ENCODE measurements around the gene CDH23. TPM values are rescaled to one million over a fixed set of nuclear protein-coding genes. Genes with fewer than 3 reads are reported as not detected.

The CDH23 gene
- total RNA-seq, 1 experiment from 2014 or later = 0.07 TPM

DNA sequence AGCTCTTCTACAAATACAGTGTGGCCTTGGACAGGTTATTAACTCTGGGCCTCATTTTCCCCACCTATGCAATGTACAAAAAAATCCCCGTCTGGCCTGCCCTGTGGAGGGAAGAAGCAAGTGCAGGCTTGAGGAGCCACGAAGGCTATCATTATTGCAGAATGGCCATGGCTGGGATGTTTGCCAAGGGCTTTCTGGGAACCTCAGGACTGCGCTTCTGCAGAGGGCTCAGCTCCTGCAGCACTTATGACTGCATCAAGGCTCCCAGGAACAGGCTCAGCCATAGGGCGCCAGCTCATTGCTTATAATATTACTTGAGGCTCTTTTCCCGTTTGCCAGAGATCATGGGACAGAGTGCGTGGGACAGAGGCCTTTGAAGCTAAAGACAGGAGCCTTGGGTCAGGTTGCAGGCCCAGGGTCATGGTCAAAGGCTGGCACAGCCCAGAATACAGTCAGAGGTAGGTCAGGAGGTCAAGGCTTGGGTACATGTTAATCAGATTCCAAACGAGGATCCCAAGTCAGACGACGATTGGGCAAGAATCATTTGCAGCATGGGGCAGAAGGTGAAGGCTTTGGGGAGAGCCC lies 343.4 kb downstream of the CDH23 start:
- no peak for TF ChIP-seq CTCF (IDR thresholded peaks at IDR 0.05; ENCODE audit: unreplicated experiment)
- intact Hi-C loops (cut with micrococcal nuclease; ENCODE audit: unreplicated experiment) = no loop called here
- BruUV-seq (replicated peaks) = no TSS peak
- DNase-seq = no peak
- H3K36me3 Mint-ChIP-seq (ENCODE audit: insufficient read depth, unreplicated experiment) = peaks cover 3% of the 10 kb centered on the region
- no peak overlapping the region for H3K4me3 Mint-ChIP-seq (ENCODE audit: low read depth, unreplicated experiment)
- no peaks in the 10 kb centered on the region for H3K27me3 Mint-ChIP-seq (ENCODE audit: unreplicated experiment)
- no peak overlapping the region for H3K27ac Mint-ChIP-seq (ENCODE audit: unreplicated experiment)
- H3K9me3 Mint-ChIP-seq (ENCODE audit: low read depth, unreplicated experiment) = no peaks in the 10 kb centered on the region
- CTCF ChIA-PET = no interaction called here
- H3K4me1 Mint-ChIP-seq (ENCODE audit: low read depth, unreplicated experiment) = peaks cover 36% of the 10 kb centered on the region

DNA sequence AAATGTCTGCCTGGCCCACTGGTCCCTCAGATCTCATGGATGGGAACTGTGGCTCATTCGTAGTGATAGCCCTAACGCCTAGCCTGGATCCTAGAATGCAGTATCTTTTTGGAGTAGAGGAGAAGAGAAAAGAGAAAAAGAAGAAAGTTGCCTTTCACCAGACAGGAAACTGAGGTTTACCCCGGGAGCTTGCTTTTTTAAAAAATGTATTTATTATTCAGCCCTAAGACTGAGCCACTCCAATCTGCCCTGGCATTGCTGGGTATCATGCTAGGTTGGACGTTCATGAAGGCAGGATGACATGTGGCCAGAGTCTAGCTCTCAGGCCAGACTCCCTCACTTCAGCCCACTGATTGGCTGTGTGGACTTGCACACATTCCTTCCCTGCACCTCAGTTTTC lies 344.3 kb downstream of the CDH23 start:
- DNase-seq = no peak
- H3K36me3 Mint-ChIP-seq (ENCODE audit: insufficient read depth, unreplicated experiment) = peaks cover 4% of the 10 kb centered on the region
- no peak overlapping the region for H3K27ac Mint-ChIP-seq (ENCODE audit: unreplicated experiment)
- peaks cover 41% of the 10 kb centered on the region for H3K4me1 Mint-ChIP-seq (ENCODE audit: low read depth, unreplicated experiment)
- BruUV-seq (replicated peaks) = no TSS peak
- H3K27me3 Mint-ChIP-seq (ENCODE audit: unreplicated experiment) = no peaks in the 10 kb centered on the region
- no peak overlapping the region for H3K4me3 Mint-ChIP-seq (ENCODE audit: low read depth, unreplicated experiment)
- H3K9me3 Mint-ChIP-seq (ENCODE audit: low read depth, unreplicated experiment) = no peaks in the 10 kb centered on the region
- CTCF ChIA-PET = interaction anchor here (0.6 to 0.7 kb wide), 2 partner anchors 13 to 71 kb away, joined by 3 read pairs; no protein-coding TSS in a partner anchor
- no peak for TF ChIP-seq CTCF (IDR thresholded peaks at IDR 0.05; ENCODE audit: unreplicated experiment)
- intact Hi-C loops (cut with micrococcal nuclease; ENCODE audit: unreplicated experiment) = no loop called here

GRCh38 chr10:71741671-71742070 lies 345.0 kb downstream of the CDH23 start:
- BruUV-seq (replicated peaks) = no TSS peak
- TF ChIP-seq CTCF (IDR thresholded peaks at IDR 0.05; ENCODE audit: unreplicated experiment) = no peak
- CTCF ChIA-PET = interaction anchor here (0.6 kb wide), 1 partner anchor 23 kb away, joined by 3 read pairs; no protein-coding TSS in a partner anchor
- no peak overlapping the region for H3K4me3 Mint-ChIP-seq (ENCODE audit: low read depth, unreplicated experiment)
- H3K9me3 Mint-ChIP-seq (ENCODE audit: low read depth, unreplicated experiment) = no peaks in the 10 kb centered on the region
- H3K27me3 Mint-ChIP-seq (ENCODE audit: unreplicated experiment) = no peaks in the 10 kb centered on the region
- DNase-seq = no peak
- intact Hi-C loops (cut with micrococcal nuclease; ENCODE audit: unreplicated experiment) = no loop called here
- no peak overlapping the region for H3K27ac Mint-ChIP-seq (ENCODE audit: unreplicated experiment)
- peaks cover 9% of the 10 kb centered on the region for H3K36me3 Mint-ChIP-seq (ENCODE audit: insufficient read depth, unreplicated experiment)
- H3K4me1 Mint-ChIP-seq (ENCODE audit: low read depth, unreplicated experiment) = peaks cover 43% of the 10 kb centered on the region

DNA sequence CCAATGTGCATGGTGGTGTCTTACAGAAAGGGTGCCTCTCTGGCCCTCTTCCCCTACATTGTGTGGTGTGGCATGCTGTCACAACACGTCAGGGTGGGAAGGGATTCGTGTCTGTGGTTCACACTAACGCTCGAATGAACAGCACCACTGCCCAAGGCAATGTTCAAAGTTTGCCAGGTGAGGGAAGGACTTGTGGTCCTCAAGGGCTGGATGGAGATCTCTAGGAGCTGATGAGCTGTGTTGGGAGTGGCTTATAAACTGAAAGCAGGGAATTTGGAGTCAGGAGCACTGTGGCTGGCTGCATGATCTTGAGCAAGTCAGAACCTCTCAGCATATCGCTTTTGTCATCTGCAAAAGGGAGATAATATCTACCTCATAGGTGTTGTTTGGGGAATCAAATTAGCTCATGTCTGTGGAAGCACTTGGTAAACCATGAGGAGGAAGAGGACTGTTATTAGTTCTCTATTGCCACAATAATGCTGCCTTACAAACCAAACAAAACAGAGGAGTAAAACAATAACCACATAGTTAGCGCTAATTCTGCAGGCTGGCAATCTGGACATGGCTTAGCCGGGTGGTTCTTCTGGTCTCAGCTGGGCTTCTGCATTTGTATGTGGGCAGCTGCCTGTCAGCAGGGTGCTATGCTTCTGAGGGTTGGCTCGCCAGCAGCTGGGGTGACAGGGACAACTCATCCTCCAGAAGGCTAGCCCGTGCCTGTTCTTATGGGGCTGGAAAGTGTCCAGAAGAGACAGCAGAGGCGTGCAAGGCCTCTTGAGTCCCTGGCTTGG lies 345.8 kb downstream of the CDH23 start:
- intact Hi-C loops (cut with micrococcal nuclease; ENCODE audit: unreplicated experiment) = no loop called here
- Mint-ChIP-seq H3K27ac (ENCODE audit: unreplicated experiment) (no peak overlapping the region), H3K36me3 (ENCODE audit: insufficient read depth, unreplicated experiment) (peaks cover 9% of the 10 kb centered on the region), H3K4me3 (ENCODE audit: low read depth, unreplicated experiment) (no peak overlapping the region), H3K4me1 (ENCODE audit: low read depth, unreplicated experiment) (peaks cover 43% of the 10 kb centered on the region), H3K9me3 (ENCODE audit: low read depth, unreplicated experiment) (no peaks in the 10 kb centered on the region), H3K27me3 (ENCODE audit: unreplicated experiment) (no peaks in the 10 kb centered on the region)
- BruUV-seq (replicated peaks) = no TSS peak
- TF ChIP-seq CTCF (IDR thresholded peaks at IDR 0.05; ENCODE audit: unreplicated experiment) = no peak
- CTCF ChIA-PET = interaction anchor here (0.6 to 1.2 kb wide), 3 partner anchors 24 to 59 kb away, joined by 3 to 10 read pairs (median 3); no protein-coding TSS in a partner anchor
- no peak for DNase-seq
